Measurements from ENCODE around the gene ARHGEF4.

- TF ChIP-seq EZH2 (IDR thresholded peaks at IDR 0.05) (no peak), RAD21 (IDR thresholded peaks at IDR 0.05; ENCODE audit: low read depth) (no peak), SP1 (IDR thresholded peaks at IDR 0.05; ENCODE audit: low read depth) (no peak), CTCF (IDR thresholded peaks at IDR 0.05 in 2 of 3, conservative IDR thresholded peaks at IDR 0.05 in 1 of 3; ENCODE audit: borderline replicate concordance in 1 of 3, insufficient read depth in 1 of 3, low read depth in 2 of 3, low read length in 2 of 3) (no peak), SIN3A (IDR thresholded peaks at IDR 0.05; ENCODE audit: low read depth) (no peak), CBX3 (IDR thresholded peaks at IDR 0.05; ENCODE audit: low read depth) (no peak), POLR2A (IDR thresholded peaks at IDR 0.05; ENCODE audit: borderline replicate concordance, extremely low read depth, insufficient read depth, insufficient read length) (no peak), REST (IDR thresholded peaks at IDR 0.05; ENCODE audit: low read depth) (no peak)
These were observed 205.5 kb downstream of the ARHGEF4 start for GRCh38 chr2:131042148-131042775.

Data from HCT116 (cell line).